Left kidney (tissue), 8 donors: ENCODE results near the gene PIK3CB. TPM values are rescaled to one million over a fixed set of nuclear protein-coding genes. Genes with fewer than 3 reads are reported as not detected.
A peak's percentile ranks its signal among the peaks of the same experiment; 100 is the strongest.

ENCODE experiments used
- DNase-seq: peaks from one replicate; pipeline ENCODE4 v3.0.0-alpha.2; 2013
- long read RNA-seq, 8 donors: transcript quantifications; one replicate each; lab custom pipeline, GENCODE V29; 2026
- polyA plus RNA-seq: library from polyadenylated mRNA; unstranded; fragments of 120-200 nt; gene quantifications from one replicate; pipeline ENCODE4 v1.2.1, GENCODE V29; 2013; ENCODE audit not compliant: insufficient read length

Gene PIK3CB
- 30.4 TPM for polyA plus RNA-seq
- long read RNA-seq, donor 1, full-length matches to known transcripts = 3 of 3 reads
- long read RNA-seq, donor 1, partial matches to known transcripts = 0 of 3 reads
- long read RNA-seq, donor 1, other reads (novel, unspliced or antisense) = 0 of 3 reads
- long read RNA-seq, donor 2 = 0 reads
- long read RNA-seq, donor 3, partial matches to known transcripts = 12 of 28 reads
- long read RNA-seq, donor 3, other reads (novel, unspliced or antisense) = 16 of 28 reads
- long read RNA-seq, donor 4 = 0 reads
- long read RNA-seq, donor 5, full-length matches to known transcripts = 3 of 3 reads
- long read RNA-seq, donor 5, partial matches to known transcripts = 0 of 3 reads
- long read RNA-seq, donor 5, other reads (novel, unspliced or antisense) = 0 of 3 reads
- long read RNA-seq, donor 6, partial matches to known transcripts = 0 of 1 reads
- long read RNA-seq, donor 6, other reads (novel, unspliced or antisense) = 0 of 1 reads
- long read RNA-seq, donor 7, full-length matches to known transcripts = 1 of 1 reads
- long read RNA-seq, donor 7, partial matches to known transcripts = 0 of 1 reads
- long read RNA-seq, donor 7, other reads (novel, unspliced or antisense) = 0 of 1 reads
- long read RNA-seq, donor 8 = 0 reads

- DNase-seq = peak; percentile 90
These were observed at the start of gene PIK3CB for GRCh38 chr3:138834596-138835396. Gene PIK3CB, minus strand, starts transcription at chr3:138834928. Its CDS starts 75,585 bp downstream, at chr3:138759343.

- no peak for DNase-seq
These were observed 46.5 kb upstream of the PIK3CB start for GRCh38 chr3:138881233-138881632.

- DNase-seq = no peak
These were observed 45.0 kb upstream of the PIK3CB start for GRCh38 chr3:138879541-138880380.

- DNase-seq = no peak
These were observed 42.5 kb upstream of the PIK3CB start for GRCh38 chr3:138877226-138877625.

GRCh38 chr3:138875754-138876664 lies 41.3 kb upstream of the PIK3CB start:
- DNase-seq = no peak

- no peak for DNase-seq
These were observed 40.5 kb upstream of the PIK3CB start for GRCh38 chr3:138875096-138875753.

GRCh38 chr3:138873471-138874278 lies 38.9 kb upstream of the PIK3CB start:
- DNase-seq = no peak

- DNase-seq = no peak
These were observed 37.9 kb upstream of the PIK3CB start for GRCh38 chr3:138872632-138873031.

- no peak for DNase-seq
These were observed 33.3 kb upstream of the PIK3CB start for GRCh38 chr3:138867996-138868395.

GRCh38 chr3:138863776-138864113 lies 29.0 kb upstream of the PIK3CB start:
- no peak for DNase-seq

- DNase-seq = no peak
These were observed 28.4 kb upstream of the PIK3CB start for GRCh38 chr3:138862924-138863775.

- DNase-seq = no peak
These were observed 27.8 kb upstream of the PIK3CB start for GRCh38 chr3:138862531-138862923.

- no peak for DNase-seq
These were observed 27.1 kb upstream of the PIK3CB start for GRCh38 chr3:138861798-138862197.

GRCh38 chr3:138856799-138857198 lies 22.1 kb upstream of the PIK3CB start:
- no peak for DNase-seq

GRCh38 chr3:138854940-138855339 lies 20.2 kb upstream of the PIK3CB start:
- DNase-seq = no peak

GRCh38 chr3:138854204-138854603 lies 19.5 kb upstream of the PIK3CB start:
- no peak for DNase-seq

- no peak for DNase-seq
These were observed 15.4 kb upstream of the PIK3CB start for GRCh38 chr3:138850151-138850550.

GRCh38 chr3:138849222-138849940 lies 14.7 kb upstream of the PIK3CB start:
- no peak for DNase-seq
